HEK293T (cell line): Measurements from ENCODE around the gene CAMK1G.

Experiments used
- ELF4 ChIP-seq: fragments of 450-650 bp; IDR thresholded peaks from 2 replicates; pipeline ENCODE4 v1.6.1; 2017; ENCODE audit warnings: antibody characterized with exemption
- FOXK2 ChIP-seq: fragments of 450-650 bp; IDR thresholded peaks from 2 replicates; pipeline ENCODE4 v1.6.1; 2016; ENCODE audit warnings: mild to moderate bottlenecking
- FOXM1 ChIP-seq: fragments of 450-650 bp; IDR thresholded peaks from 2 replicates; pipeline ENCODE4 v1.6.1; 2017; ENCODE audit warnings: mild to moderate bottlenecking, borderline replicate concordance
- HDGF ChIP-seq: fragments of 450-650 bp; IDR thresholded peaks from 2 replicates; pipeline ENCODE4 v1.6.1; 2017; ENCODE audit warnings: antibody characterized with exemption, borderline replicate concordance
- SP1 ChIP-seq: fragments of 450-650 bp; IDR thresholded peaks from 2 replicates; pipeline ENCODE4 v1.6.1; 2017
- SUZ12 ChIP-seq: fragments of 450-650 bp; IDR thresholded peaks from 2 replicates; pipeline ENCODE4 v1.6.1; 2016; ENCODE audit warnings: mild to moderate bottlenecking

GRCh38 chr1:209622841-209623829, 39.6 kb downstream of the CAMK1G start:
- TF ChIP-seq SP1 (no peak), SUZ12 (no peak), HDGF (no peak), FOXM1 (no peak), FOXK2 (no peak), ELF4 (no peak)
